Measurements from ENCODE around the gene SRD5A1.
"Not testable (repeated sequence)": the region's sequence is repeated elsewhere in the genome, so short reads cannot be mapped to it uniquely, and the experiment has no call there.

Gene SRD5A1

DNA sequence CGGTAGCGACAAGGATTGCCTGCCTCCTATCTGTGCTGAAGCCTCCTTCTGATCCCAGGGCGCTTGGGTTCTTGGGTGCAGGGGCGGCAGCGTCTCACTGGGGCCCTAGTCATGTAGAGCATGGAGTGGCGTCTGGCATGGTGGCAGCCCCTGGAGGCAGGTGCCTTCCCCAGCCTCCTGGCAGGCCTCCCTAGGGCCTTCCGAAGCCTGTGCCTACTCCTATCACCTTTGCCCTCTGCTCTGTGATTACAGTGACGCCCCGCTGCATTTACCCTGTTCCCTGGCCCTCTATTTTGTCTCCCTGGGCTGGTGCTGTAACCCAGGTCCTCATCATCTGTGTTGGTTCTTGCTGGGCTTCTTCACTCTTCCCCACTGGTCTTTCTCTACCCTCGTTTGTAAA, 3.8 kb downstream of the SRD5A1 start:
- H3K4me3 ChIP-seq (ENCODE audit: low read depth, low read length), result no peak overlapping the region
- TF ChIP-seq, protein P1, sequence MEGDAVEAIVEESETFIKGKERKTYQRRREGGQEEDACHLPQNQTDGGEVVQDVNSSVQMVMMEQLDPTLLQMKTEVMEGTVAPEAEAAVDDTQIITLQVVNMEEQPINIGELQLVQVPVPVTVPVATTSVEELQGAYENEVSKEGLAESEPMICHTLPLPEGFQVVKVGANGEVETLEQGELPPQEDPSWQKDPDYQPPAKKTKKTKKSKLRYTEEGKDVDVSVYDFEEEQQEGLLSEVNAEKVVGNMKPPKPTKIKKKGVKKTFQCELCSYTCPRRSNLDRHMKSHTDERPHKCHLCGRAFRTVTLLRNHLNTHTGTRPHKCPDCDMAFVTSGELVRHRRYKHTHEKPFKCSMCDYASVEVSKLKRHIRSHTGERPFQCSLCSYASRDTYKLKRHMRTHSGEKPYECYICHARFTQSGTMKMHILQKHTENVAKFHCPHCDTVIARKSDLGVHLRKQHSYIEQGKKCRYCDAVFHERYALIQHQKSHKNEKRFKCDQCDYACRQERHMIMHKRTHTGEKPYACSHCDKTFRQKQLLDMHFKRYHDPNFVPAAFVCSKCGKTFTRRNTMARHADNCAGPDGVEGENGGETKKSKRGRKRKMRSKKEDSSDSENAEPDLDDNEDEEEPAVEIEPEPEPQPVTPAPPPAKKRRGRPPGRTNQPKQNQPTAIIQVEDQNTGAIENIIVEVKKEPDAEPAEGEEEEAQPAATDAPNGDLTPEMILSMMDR (IDR thresholded peaks at IDR 0.05; ENCODE audit: insufficient read depth, low read length, missing control alignments), result no peak
- DNase-seq (ENCODE audit: low read depth, low spot score), result no peak
- CTCF ChIA-PET, result no interaction called here
- POLR2A ChIA-PET, result no interaction called here

DNA sequence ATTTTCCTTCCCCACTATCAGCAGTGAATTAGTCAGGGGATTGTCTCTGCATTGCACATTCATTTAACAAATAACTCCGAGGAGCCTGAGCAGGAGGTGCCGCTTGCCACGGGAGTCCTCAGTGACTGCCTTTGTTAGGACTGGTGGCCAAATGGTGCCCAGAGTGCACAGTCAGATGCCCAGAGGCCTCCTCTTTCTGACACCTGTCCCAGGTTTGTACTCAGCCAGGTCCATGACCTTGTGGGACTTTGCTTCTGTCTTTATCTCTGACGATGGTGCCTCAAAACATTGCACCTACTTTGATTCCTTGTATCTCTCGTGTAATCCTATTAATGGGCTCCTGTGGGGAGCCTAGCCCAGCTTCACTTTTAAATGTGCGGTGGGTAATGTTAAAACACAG, 4.3 kb downstream of the SRD5A1 start:
- POLR2A ChIA-PET, result no interaction called here
- DNase-seq (ENCODE audit: low read depth, low spot score), result no peak

DNA sequence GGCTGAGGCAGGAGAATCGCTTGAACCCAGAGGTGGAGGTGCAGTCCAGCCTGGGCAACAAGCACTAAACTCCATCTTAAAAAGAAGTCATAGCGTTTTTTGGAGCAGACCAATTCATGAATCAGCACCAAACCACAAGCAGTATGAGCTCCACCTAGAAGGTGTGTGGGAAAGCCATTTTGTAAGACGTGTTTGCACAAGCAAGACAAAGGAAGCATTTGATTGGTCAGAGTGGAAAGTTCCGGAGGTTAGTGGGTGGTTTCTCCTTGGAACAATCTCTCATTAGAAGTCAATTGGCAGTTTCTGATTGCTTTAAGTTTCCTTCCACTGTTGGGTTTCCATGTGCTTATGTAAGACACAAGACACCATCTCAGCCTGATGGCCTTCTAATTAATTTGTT, 5.0 kb downstream of the SRD5A1 start:
- CTCF ChIA-PET, result no interaction called here
- TF ChIP-seq, protein P1 (IDR thresholded peaks at IDR 0.05; ENCODE audit: insufficient read depth, low read length, missing control alignments), result no peak
- DNase-seq (ENCODE audit: low read depth, low spot score), result no peak

More for the DNA sequence above, 4.3 kb downstream of the SRD5A1 start:
- no peak overlapping the region for H3K4me3 ChIP-seq (ENCODE audit: low read depth, low read length)
- CTCF ChIA-PET, result no interaction called here
- TF ChIP-seq, protein P1 (IDR thresholded peaks at IDR 0.05; ENCODE audit: insufficient read depth, low read length, missing control alignments), result no peak

DNA sequence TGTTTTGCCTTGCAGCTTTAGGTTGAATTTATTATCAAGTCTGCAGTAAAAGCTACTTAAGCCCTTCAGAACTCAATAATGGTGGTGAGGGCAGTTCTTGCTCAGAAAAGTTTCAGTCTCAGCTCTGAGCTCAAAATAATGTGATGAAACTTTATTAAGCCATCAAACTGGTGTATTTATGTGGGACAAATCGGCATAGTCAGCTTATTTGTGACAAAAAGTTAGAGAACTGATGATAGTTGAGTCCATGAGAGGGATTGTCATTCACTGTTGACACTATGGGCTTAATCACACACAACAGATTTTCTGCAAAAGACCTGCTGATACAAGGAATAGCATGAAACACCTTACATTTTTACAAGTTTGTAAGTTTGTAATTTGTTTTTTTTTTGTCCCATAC, 9.4 kb downstream of the SRD5A1 start:
- POLR2A ChIA-PET, result interaction anchor here (1.1 kb wide), 1 partner anchor 10 kb away, joined by 3 read pairs; no protein-coding TSS in a partner anchor
- no peak overlapping the region for H3K4me3 ChIP-seq (ENCODE audit: low read depth, low read length)
- CTCF ChIA-PET, result no interaction called here
- DNase-seq (ENCODE audit: low read depth, low spot score), result no peak
- TF ChIP-seq, protein P1 (IDR thresholded peaks at IDR 0.05; ENCODE audit: insufficient read depth, low read length, missing control alignments), result no peak

More for the DNA sequence above, 5.0 kb downstream of the SRD5A1 start:
- no peak overlapping the region for H3K4me3 ChIP-seq (ENCODE audit: low read depth, low read length)
- POLR2A ChIA-PET, result no interaction called here

DNA sequence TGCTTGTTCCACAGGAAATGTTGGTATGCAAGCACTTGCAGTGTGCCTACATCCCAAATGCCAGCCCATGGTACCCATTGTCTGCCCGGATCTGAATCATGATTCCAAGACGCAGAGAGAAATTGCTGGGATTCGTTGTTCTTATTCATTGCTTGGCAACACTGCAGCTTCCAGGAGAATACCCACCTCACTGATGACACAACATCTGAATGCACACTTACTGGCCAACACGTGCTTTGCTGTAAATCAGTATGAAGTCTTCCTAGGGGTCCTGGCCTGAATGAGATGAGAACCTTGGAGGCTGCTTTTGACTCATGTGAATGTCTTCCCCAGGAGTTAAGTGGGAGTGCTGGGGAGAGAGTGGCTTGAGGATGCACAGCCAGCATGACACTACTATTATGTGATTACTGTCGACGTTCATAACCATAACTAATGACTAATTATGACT, 11.6 kb downstream of the SRD5A1 start:
- ChIA-PET CTCF (interaction anchor here (0.9 kb wide), 1 partner anchor 121 kb away, joined by 3 read pairs; no protein-coding TSS in a partner anchor), POLR2A (no interaction called here)
- no peak for DNase-seq (ENCODE audit: low read depth, low spot score)

DNA sequence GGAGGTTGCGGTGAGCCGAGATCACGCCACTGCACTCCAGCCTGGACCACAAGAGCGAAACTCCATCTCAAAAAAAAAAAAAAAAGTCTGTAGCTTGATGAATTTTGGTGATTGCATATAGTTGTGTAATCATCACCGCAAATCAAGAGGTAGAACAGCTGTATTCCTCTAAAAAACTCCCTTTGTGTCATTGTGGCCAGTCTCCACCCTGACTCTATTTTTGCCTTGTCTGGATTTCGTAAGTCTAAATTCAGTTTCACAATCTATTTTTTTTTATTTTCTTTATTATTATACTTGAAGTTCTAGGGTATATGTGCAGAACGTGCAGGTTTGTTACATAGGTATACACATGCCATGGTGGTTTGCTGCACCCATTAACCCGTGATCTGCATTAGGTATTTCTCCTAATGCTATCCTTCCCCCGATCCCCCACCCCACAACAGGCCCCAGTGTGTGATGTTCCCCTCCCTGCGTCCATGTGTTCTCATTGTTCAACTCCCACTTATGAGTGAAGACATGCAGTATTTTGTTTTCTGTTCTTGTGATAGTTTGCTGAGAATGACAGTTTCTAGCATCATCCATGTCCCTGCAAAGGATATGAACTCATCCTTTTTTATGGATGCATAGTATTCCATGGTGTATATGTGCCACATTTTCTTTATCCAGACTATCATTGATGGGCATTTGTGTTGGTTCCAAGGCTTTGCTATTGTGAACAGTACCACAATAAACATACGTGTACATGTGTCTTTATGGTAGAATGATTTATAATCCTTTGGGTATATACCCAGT, 12.5 kb downstream of the SRD5A1 start:
- DNase-seq (ENCODE audit: low read depth, low spot score); CTCF ChIA-PET; H3K4me3 ChIP-seq (ENCODE audit: low read depth, low read length); POLR2A ChIA-PET: not testable (repeated sequence)

More for the DNA sequence above, 11.6 kb downstream of the SRD5A1 start:
- no peak overlapping the region for H3K4me3 ChIP-seq (ENCODE audit: low read depth, low read length)
- TF ChIP-seq, protein P1 (IDR thresholded peaks at IDR 0.05; ENCODE audit: insufficient read depth, low read length, missing control alignments), result no peak

DNA sequence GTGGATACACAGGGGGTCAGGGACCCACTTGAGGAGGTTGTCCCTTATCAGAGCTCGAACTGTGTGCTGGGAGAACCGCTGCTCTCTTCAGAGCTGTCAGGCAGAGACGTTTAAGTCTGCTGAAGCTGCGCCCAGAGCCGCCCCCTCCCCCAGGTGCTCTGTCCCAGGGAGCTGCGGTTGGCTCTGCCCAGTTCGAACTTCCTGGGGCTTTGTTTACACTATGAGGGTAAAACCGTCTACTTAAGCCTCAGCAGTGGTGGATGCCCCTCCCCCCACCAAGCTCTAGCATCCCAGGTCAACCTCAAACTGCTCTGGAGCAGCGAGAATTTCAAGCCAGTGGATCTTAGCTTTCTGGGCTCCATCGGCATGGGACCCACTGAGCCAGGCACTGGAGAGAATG, 15.9 kb downstream of the SRD5A1 start:
- TF ChIP-seq, protein P1 (IDR thresholded peaks at IDR 0.05; ENCODE audit: insufficient read depth, low read length, missing control alignments), result no peak
- ChIA-PET POLR2A (interaction anchor here (0.5 kb wide), 1 partner anchor 13 kb away, joined by 3 read pairs; no protein-coding TSS in a partner anchor), CTCF (no interaction called here)
- no peak for DNase-seq (ENCODE audit: low read depth, low spot score)
- H3K4me3 ChIP-seq (ENCODE audit: low read depth, low read length), result no peak overlapping the region
